K562 (cell line): ENCODE measurements around the gene CTDSP1. TPM values are rescaled to one million over a fixed set of nuclear protein-coding genes. Genes with fewer than 3 reads are reported as not detected.

ENCODE experiments used
- ATAC-seq: fragments of 200-7000 bp; cut with Tn5 transposase; 3 replicates; pipeline ENCODE4 v1.9.1; 2020; ENCODE audit warnings: moderate library complexity
- BruUV-seq: library from RNA; stranded (reverse); fragments of 400-500 nt; replicated peaks from 2 replicates; lab custom pipeline; 2021; lab: Mats Ljungman, UMichigan
- CTCF ChIA-PET: fragments of 300-600 bp; formaldehyde crosslinking; extraction: SDS; loops from one replicate; lab custom pipeline; 2021; ENCODE audit warnings: low intra/inter-chr PET ratio; lab: Yijun Ruan, JAX
- POLR2A ChIA-PET: fragments of 300-600, 350-650 bp; sonication (Branson Sonifier 250); formaldehyde crosslinking; extraction: SDS; loops from one replicate; lab custom pipeline; 2021; ENCODE audit warnings: antibody characterized with exemption, inconsistent platforms; lab: Yijun Ruan, JAX
- DNase-seq, 4 experiments: peaks; one replicate each; pipeline versions ENCODE4 v3.0.0 to v3.0.0-alpha.2; 2011 to 2018; ENCODE audit warnings: low spot score in 3 of 4, mixed read lengths in 3 of 4; ENCODE audit errors: extremely low read depth in 1 of 4
- FAIRE-seq: peaks from 2 replicates; lab custom pipeline; 2011; peaks lifted over from hg19 to GRCh38; lab: Jason Lieb, UNC
- H2AFZ ChIP-seq: 2 replicates; pipeline ENCODE4 v1.6.0; 2011; ENCODE audit warnings: low read depth, low read length, control low read depth, inconsistent platforms
- H3K27ac ChIP-seq: fragments of 200-600 bp; 3 replicates; pipeline ENCODE4 v1.8.0; 2011; ENCODE audit warnings: low read depth, mild to moderate bottlenecking, control low read depth, inconsistent platforms, low read length, moderate library complexity, mixed read lengths; ENCODE audit errors: extremely low read depth
- H3K27me3 ChIP-seq, 2 experiments: fragments of 300-600 bp in 1 of 2; 2 replicates in 1 of 2; 3 replicates in 1 of 2; pipeline versions ENCODE4 v1.6.0 to v1.8.0; 2011; ENCODE audit warnings: inconsistent platforms in 2 of 2, low read length in 2 of 2, mild to moderate bottlenecking in 1 of 2, mixed read lengths in 1 of 2, moderate library complexity in 1 of 2; ENCODE audit not compliant: control insufficient read depth in 2 of 2, insufficient read depth in 2 of 2
- H3K36me3 ChIP-seq: fragments of 300-600 bp; 3 replicates; pipeline ENCODE4 v1.8.0; 2011; ENCODE audit warnings: mild to moderate bottlenecking, low read length, inconsistent platforms; ENCODE audit not compliant: control insufficient read depth, insufficient read depth
- H3K4me1 ChIP-seq, 2 experiments: fragments of 200-600 bp in 1 of 2; replicated peaks in 1 of 2; 2 replicates in 1 of 2; 3 replicates in 1 of 2; pipeline versions ENCODE4 v1.5.1 to v1.8.0; 2011; ENCODE audit warnings: inconsistent platforms in 2 of 2, low read length in 2 of 2, mild to moderate bottlenecking in 1 of 2, mixed read lengths in 1 of 2, moderate library complexity in 1 of 2; ENCODE audit not compliant: control insufficient read depth in 2 of 2, insufficient read depth in 2 of 2
- H3K4me2 ChIP-seq: 2 replicates; pipeline ENCODE4 v1.6.1; 2011; ENCODE audit warnings: low read length, control low read depth, inconsistent platforms, mixed read lengths; ENCODE audit not compliant: insufficient read depth
- H3K4me3 ChIP-seq: fragments of 200-600 bp; sonication (generic), shearing (Covaris generic); 2 replicates; pipeline ENCODE4 v1.5.1; 2016; ENCODE audit warnings: control low read depth, inconsistent platforms
- H3K79me2 ChIP-seq: fragments of 200-600 bp; 3 replicates; pipeline ENCODE4 v1.8.0; 2011; ENCODE audit warnings: low read length, inconsistent platforms; ENCODE audit not compliant: control insufficient read depth, insufficient read depth
- H3K9ac ChIP-seq, 2 experiments: 2 replicates each; pipeline versions ENCODE4 v1.6.0 to v1.6.1; 2011; ENCODE audit warnings: low read depth in 2 of 2, low read length in 2 of 2, control low read depth in 1 of 2, inconsistent platforms in 1 of 2, mild to moderate bottlenecking in 1 of 2, mixed read lengths in 1 of 2; ENCODE audit not compliant: insufficient read depth in 1 of 2
- H3K9me1 ChIP-seq: one replicate; pipeline ENCODE4 v1.6.0; 2011; ENCODE audit warnings: inconsistent platforms, mild to moderate bottlenecking, low read length, moderate library complexity; ENCODE audit not compliant: control insufficient read depth, insufficient read depth
- H3K9me3 ChIP-seq: replicated peaks from 2 replicates; pipeline ENCODE4 v1.5.1; 2011; ENCODE audit warnings: low read depth, low read length, inconsistent platforms; ENCODE audit not compliant: control insufficient read depth, insufficient read depth
- H4K20me1 ChIP-seq: replicated peaks from 2 replicates; pipeline ENCODE4 v1.6.1; 2011; ENCODE audit warnings: low read length, inconsistent platforms, mixed read lengths; ENCODE audit not compliant: control insufficient read depth, insufficient read depth
- ATF3 ChIP-seq, 2 experiments: fragments of 450-650 bp in 1 of 2; sonication (generic) in 1 of 2; formaldehyde crosslinking in 1 of 2; IDR thresholded peaks in 1 of 2; conservative IDR thresholded peaks in 1 of 2; 2 replicates each; pipeline versions ENCODE4 v1.6.1 to v1.8.1; 2016 to 2023; ENCODE audit warnings: mild to moderate bottlenecking in 2 of 2, moderate library complexity in 2 of 2, inconsistent platforms in 1 of 2, missing genetic modification reagents in 1 of 2
- NR2C1 ChIP-seq, 2 experiments: fragments of 450-650 bp; IDR thresholded peaks; 2 replicates each; pipeline ENCODE4 v1.6.1; 2017; ENCODE audit warnings: mild to moderate bottlenecking in 2 of 2, antibody characterized with exemption in 1 of 2, inconsistent platforms in 1 of 2, missing compliant biosample characterization in 1 of 2, missing genetic modification characterization in 1 of 2
- NR2C2 ChIP-seq, 2 experiments: fragments of 200-800 bp in 1 of 2; sonication (Bioruptor generic) in 1 of 2; sonication (generic) in 1 of 2; formaldehyde crosslinking in 1 of 2; IDR thresholded peaks; 2 replicates each; pipeline versions ENCODE4 v1.6.1 to v1.8.0; 2016 to 2022; ENCODE audit warnings: mild to moderate bottlenecking in 1 of 2, missing compliant biosample characterization in 1 of 2, missing genetic modification characterization in 1 of 2, missing genetic modification reagents in 1 of 2
- U2AF1 ChIP-seq: fragments of 200-400 bp; formaldehyde crosslinking; optimal IDR thresholded peaks from 2 replicates; pipeline ENCODE3; 2017; ENCODE audit warnings: mild to moderate bottlenecking, low read depth, low read length, moderate library complexity
- WGBS: fragments of 100-300 bp; shearing (Covaris generic); methylation state at CpG from one replicate; pipeline ENCODE4 v1.1.6; 2016; ENCODE audit warnings: low coverage, mixed read lengths; ENCODE audit not compliant: insufficient coverage; ENCODE audit errors: missing lambda C conversion rate; 5-methylcytosine and 5-hydroxymethylcytosine counted together
- in situ Hi-C: fragments of 300-500 bp; cut with MboI; formaldehyde crosslinking; loops from 4 replicates; pipeline ENCODE4 v1.15.0; 2018; ENCODE audit warnings: inconsistent platforms, mixed read lengths
- intact Hi-C: fragments of 100-400 bp; cut with micrococcal nuclease; formaldehyde crosslinking; loops from 2 replicates; pipeline ENCODE4 v1.14.2; 2022
- polyA plus RNA-seq, 8 experiments: library from polyadenylated mRNA; depleted of rRNA in 4 of 8; stranded (reverse) in 5 of 8; unstranded in 3 of 8; fragments of >200 nt; fragmentation: Nextera tagmentation in 2 of 8; fragmentation: Illumina TruSeq in 1 of 8; extraction: Ambion mirVana in 2 of 8; extraction: Trizol in 1 of 8; gene quantifications; 2 replicates each; pipeline versions ENCODE4 v1.2.1 to v1.2.3, GENCODE V29; 2011 to 2014; ENCODE audit warnings: inconsistent platforms in 1 of 8, missing spikeins in 1 of 8
- total RNA-seq, 7 experiments: library from RNA; depleted of rRNA in 6 of 7; stranded (reverse); fragments of >200 nt in 6 of 7; fragmentation: Illumina TruSeq in 2 of 7; extraction: Trizol in 2 of 7; gene quantifications; 2 replicates each; pipeline versions ENCODE4 v1.2.1 to v1.2.3, GENCODE V29; 2011 to 2021; ENCODE audit warnings: low replicate concordance in 1 of 7
- TF ChIP-seq, protein P1 (sequence below): fragments of 450-650 bp; IDR thresholded peaks from 2 replicates; pipeline ENCODE4 v1.6.1; 2016; ENCODE audit warnings: mild to moderate bottlenecking, moderate library complexity
- TF ChIP-seq, protein P2 (sequence below): fragments of 250-450 bp; sonication (Bioruptor Pico); IDR thresholded peaks from 2 replicates; pipeline ENCODE4 v1.4.0; 2020; ENCODE audit warnings: mild to moderate bottlenecking

The CTDSP1 gene
- total and polyA plus RNA-seq, 9 of the 15 experiments (the other 6 are each of a cell fraction or from before 2014, with no cell fraction given) = 2.4 to 74.8 (median 45.8) TPM

DNA sequence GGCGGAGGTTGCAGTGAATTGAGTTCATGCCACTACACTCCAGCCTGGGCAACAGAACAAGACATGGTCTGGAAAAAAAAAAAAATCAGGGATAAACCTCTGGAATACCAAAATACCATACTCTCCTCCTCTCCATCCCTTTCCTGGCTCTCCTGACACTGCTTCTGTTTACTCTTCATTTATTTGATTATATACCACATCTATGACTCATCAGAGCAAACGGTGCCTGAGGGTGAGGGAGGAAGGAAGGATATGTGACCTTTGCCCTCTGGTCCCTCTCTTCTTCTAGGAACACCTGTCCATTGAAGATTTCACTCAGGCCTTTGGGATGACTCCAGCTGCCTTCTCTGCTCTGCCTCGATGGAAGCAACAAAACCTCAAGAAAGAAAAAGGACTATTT, 49.3 kb downstream of the CTDSP1 start:
- Histone ChIP-seq H3K9me3 (no peaks in the 10 kb centered on the region), H3K9ac (no peak overlapping the region), H4K20me1 (no peaks in the 10 kb centered on the region), H3K27me3 (no peaks in the 10 kb centered on the region), H3K9me1 (no peaks in the 10 kb centered on the region), H3K4me3 (no peak overlapping the region), H2AFZ (no peak overlapping the region), H3K27ac (no peak overlapping the region), H3K4me2 (no peak overlapping the region), H3K36me3 (peaks cover 30% of the 10 kb centered on the region), H3K4me1 (peaks cover 0 to 3% of the 10 kb centered on the region in 2 experiments; a peak in 3 of 5 replicates), H3K79me2 (no peaks in the 10 kb centered on the region)
- WGBS = 40% methylated on average over 3 of the region's 3 CpGs
- CTCF ChIA-PET = interaction anchor here (0.6 kb wide), 1 partner anchor 262 kb away, joined by 4 read pairs; no protein-coding TSS in a partner anchor
- FAIRE-seq = peak; percentile 6
- no TSS peak for BruUV-seq
- DNase-seq = peak in 3 of 4 experiments; percentile 22 to 46 (median 43)
- in situ Hi-C loops = no loop called here
- POLR2A ChIA-PET = no interaction called here
- intact Hi-C loops = no loop called here
- ATAC-seq = no peak
- TF ChIP-seq, protein P1, sequence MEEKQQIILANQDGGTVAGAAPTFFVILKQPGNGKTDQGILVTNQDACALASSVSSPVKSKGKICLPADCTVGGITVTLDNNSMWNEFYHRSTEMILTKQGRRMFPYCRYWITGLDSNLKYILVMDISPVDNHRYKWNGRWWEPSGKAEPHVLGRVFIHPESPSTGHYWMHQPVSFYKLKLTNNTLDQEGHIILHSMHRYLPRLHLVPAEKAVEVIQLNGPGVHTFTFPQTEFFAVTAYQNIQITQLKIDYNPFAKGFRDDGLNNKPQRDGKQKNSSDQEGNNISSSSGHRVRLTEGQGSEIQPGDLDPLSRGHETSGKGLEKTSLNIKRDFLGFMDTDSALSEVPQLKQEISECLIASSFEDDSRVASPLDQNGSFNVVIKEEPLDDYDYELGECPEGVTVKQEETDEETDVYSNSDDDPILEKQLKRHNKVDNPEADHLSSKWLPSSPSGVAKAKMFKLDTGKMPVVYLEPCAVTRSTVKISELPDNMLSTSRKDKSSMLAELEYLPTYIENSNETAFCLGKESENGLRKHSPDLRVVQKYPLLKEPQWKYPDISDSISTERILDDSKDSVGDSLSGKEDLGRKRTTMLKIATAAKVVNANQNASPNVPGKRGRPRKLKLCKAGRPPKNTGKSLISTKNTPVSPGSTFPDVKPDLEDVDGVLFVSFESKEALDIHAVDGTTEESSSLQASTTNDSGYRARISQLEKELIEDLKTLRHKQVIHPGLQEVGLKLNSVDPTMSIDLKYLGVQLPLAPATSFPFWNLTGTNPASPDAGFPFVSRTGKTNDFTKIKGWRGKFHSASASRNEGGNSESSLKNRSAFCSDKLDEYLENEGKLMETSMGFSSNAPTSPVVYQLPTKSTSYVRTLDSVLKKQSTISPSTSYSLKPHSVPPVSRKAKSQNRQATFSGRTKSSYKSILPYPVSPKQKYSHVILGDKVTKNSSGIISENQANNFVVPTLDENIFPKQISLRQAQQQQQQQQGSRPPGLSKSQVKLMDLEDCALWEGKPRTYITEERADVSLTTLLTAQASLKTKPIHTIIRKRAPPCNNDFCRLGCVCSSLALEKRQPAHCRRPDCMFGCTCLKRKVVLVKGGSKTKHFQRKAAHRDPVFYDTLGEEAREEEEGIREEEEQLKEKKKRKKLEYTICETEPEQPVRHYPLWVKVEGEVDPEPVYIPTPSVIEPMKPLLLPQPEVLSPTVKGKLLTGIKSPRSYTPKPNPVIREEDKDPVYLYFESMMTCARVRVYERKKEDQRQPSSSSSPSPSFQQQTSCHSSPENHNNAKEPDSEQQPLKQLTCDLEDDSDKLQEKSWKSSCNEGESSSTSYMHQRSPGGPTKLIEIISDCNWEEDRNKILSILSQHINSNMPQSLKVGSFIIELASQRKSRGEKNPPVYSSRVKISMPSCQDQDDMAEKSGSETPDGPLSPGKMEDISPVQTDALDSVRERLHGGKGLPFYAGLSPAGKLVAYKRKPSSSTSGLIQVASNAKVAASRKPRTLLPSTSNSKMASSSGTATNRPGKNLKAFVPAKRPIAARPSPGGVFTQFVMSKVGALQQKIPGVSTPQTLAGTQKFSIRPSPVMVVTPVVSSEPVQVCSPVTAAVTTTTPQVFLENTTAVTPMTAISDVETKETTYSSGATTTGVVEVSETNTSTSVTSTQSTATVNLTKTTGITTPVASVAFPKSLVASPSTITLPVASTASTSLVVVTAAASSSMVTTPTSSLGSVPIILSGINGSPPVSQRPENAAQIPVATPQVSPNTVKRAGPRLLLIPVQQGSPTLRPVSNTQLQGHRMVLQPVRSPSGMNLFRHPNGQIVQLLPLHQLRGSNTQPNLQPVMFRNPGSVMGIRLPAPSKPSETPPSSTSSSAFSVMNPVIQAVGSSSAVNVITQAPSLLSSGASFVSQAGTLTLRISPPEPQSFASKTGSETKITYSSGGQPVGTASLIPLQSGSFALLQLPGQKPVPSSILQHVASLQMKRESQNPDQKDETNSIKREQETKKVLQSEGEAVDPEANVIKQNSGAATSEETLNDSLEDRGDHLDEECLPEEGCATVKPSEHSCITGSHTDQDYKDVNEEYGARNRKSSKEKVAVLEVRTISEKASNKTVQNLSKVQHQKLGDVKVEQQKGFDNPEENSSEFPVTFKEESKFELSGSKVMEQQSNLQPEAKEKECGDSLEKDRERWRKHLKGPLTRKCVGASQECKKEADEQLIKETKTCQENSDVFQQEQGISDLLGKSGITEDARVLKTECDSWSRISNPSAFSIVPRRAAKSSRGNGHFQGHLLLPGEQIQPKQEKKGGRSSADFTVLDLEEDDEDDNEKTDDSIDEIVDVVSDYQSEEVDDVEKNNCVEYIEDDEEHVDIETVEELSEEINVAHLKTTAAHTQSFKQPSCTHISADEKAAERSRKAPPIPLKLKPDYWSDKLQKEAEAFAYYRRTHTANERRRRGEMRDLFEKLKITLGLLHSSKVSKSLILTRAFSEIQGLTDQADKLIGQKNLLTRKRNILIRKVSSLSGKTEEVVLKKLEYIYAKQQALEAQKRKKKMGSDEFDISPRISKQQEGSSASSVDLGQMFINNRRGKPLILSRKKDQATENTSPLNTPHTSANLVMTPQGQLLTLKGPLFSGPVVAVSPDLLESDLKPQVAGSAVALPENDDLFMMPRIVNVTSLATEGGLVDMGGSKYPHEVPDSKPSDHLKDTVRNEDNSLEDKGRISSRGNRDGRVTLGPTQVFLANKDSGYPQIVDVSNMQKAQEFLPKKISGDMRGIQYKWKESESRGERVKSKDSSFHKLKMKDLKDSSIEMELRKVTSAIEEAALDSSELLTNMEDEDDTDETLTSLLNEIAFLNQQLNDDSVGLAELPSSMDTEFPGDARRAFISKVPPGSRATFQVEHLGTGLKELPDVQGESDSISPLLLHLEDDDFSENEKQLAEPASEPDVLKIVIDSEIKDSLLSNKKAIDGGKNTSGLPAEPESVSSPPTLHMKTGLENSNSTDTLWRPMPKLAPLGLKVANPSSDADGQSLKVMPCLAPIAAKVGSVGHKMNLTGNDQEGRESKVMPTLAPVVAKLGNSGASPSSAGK = no peak
- no peak for TF ChIP-seq U2AF1
- TF ChIP-seq, protein P2, sequence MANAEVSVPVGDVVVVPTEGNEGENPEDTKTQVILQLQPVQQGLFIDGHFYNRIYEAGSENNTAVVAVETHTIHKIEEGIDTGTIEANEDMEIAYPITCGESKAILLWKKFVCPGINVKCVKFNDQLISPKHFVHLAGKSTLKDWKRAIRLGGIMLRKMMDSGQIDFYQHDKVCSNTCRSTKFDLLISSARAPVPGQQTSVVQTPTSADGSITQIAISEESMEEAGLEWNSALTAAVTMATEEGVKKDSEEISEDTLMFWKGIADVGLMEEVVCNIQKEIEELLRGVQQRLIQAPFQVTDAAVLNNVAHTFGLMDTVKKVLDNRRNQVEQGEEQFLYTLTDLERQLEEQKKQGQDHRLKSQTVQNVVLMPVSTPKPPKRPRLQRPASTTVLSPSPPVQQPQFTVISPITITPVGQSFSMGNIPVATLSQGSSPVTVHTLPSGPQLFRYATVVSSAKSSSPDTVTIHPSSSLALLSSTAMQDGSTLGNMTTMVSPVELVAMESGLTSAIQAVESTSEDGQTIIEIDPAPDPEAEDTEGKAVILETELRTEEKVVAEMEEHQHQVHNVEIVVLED (CRISPR knock-in tag) = no peak
- TF ChIP-seq NR2C2 (CRISPR knock-in tag; IDR thresholded peaks at IDR 0.05) = no peak
- peak; percentile 33; the same call in 1 of the 2 replicates for TF ChIP-seq NR2C2 (tag; IDR thresholded peaks at IDR 0.05)
- TF ChIP-seq ATF3 (IDR thresholded peaks at IDR 0.05) = peak; percentile 60
- TF ChIP-seq ATF3 (CRISPR knock-in tag; conservative IDR thresholded peaks at IDR 0.05) = no peak
- no peak for TF ChIP-seq NR2C1 (IDR thresholded peaks at IDR 0.05)
- TF ChIP-seq NR2C1 (tag; IDR thresholded peaks at IDR 0.05) = peak; percentile 52; the same call in 1 of the 2 replicates
